Fibroblast of the aortic adventitia (primary cell): ENCODE measurements around the gene TEF. TPM values are rescaled to one million over a fixed set of nuclear protein-coding genes. Genes with fewer than 3 reads are reported as not detected.

ENCODE experiments used
- DNase-seq: peaks from one replicate; pipeline ENCODE4 v3.0.0-alpha.2; 2010; ENCODE audit warnings: low read depth
- H3K4me3 ChIP-seq: 2 replicates; pipeline ENCODE4 v1.5.1; 2011; ENCODE audit warnings: low read depth, mild to moderate bottlenecking, control low read depth, low read length, moderate library complexity
- total RNA-seq: library from RNA; depleted of rRNA; stranded (reverse); fragments of >200 nt; gene quantifications from 2 replicates; pipeline ENCODE4 v1.2.3, GENCODE V29; 2012; ENCODE audit warnings: low replicate concordance
- TF ChIP-seq, protein P1 (sequence below): IDR thresholded peaks from 2 replicates; pipeline ENCODE4 v1.5.1; 2011; ENCODE audit warnings: mild to moderate bottlenecking, low read length, control low read depth, inconsistent platforms; ENCODE audit not compliant: insufficient read depth

TEF gene
- total RNA-seq, 1 donor = 17.4 TPM

DNA sequence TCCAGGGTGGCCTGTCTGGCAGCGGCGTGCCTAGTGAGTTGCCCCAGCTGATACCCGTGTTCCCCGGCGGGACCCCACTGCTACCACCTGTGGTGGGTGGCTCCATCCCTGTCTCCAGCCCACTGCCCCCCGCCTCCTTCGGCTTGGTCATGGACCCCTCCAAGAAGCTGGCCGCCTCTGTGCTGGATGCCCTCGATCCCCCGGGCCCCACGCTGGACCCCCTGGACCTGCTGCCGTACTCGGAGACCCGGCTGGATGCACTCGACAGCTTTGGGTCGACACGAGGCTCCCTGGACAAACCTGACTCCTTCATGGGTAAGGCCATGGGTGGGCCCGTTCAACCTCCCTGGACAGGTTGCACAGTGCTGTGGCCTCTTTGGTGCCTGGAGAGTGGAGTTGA is 41.9 kb upstream of the TEF start:
- H3K4me3 ChIP-seq = no peak overlapping the region
- DNase-seq = no peak
- TF ChIP-seq, protein P1, sequence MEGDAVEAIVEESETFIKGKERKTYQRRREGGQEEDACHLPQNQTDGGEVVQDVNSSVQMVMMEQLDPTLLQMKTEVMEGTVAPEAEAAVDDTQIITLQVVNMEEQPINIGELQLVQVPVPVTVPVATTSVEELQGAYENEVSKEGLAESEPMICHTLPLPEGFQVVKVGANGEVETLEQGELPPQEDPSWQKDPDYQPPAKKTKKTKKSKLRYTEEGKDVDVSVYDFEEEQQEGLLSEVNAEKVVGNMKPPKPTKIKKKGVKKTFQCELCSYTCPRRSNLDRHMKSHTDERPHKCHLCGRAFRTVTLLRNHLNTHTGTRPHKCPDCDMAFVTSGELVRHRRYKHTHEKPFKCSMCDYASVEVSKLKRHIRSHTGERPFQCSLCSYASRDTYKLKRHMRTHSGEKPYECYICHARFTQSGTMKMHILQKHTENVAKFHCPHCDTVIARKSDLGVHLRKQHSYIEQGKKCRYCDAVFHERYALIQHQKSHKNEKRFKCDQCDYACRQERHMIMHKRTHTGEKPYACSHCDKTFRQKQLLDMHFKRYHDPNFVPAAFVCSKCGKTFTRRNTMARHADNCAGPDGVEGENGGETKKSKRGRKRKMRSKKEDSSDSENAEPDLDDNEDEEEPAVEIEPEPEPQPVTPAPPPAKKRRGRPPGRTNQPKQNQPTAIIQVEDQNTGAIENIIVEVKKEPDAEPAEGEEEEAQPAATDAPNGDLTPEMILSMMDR = no peak

GRCh38 chr22:41340357-41340756 is 41.4 kb upstream of the TEF start:
- TF ChIP-seq, protein P1 = no peak
- no peak for DNase-seq
- H3K4me3 ChIP-seq = no peak overlapping the region

DNA sequence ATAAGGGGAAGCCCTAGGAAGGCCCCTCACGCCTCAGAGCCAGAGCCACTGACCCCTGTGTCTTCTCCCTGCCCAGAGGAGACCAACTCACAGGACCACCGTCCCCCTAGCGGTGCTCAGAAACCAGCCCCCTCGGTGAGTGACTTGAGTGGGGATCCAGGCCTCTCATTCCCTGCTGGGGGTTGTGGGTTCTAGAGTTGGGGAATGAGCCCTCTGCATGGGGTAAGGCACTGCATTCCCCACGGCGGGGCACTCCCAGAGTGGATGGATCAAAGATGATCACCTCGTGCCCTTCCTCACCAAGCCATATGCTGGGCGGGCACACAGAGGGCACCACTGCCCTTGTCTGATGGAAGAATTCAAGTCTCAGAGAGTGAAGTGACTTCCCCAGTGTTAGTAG is 40.7 kb upstream of the TEF start:
- TF ChIP-seq, protein P1 = no peak
- no peak overlapping the region for H3K4me3 ChIP-seq

GRCh38 chr22:41341990-41342389 is 39.8 kb upstream of the TEF start:
- TF ChIP-seq, protein P1 = no peak
- H3K4me3 ChIP-seq = no peak overlapping the region
- no peak for DNase-seq

More for the DNA sequence above, 40.7 kb upstream of the TEF start:
- DNase-seq = no peak

DNA sequence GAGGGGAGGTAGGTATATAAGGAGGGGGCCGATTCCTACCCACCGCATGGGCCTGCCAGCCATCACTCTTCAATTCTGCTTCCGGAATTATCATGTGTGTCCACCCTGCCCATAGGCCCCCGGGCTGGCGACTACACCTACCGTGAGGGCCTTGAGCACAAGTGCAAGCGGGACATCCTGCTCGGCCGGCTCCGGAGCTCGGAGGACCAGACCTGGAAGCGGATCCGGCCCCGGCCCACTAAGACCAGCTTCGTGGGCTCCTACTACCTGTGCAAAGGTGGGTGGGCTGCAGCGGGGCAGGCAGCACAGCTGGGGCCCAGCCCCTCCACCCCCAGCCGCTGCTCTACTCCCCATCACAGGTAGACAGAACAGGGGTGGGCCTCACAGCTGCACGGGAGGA is 38.4 kb upstream of the TEF start:
- H3K4me3 ChIP-seq = no peak overlapping the region

DNA sequence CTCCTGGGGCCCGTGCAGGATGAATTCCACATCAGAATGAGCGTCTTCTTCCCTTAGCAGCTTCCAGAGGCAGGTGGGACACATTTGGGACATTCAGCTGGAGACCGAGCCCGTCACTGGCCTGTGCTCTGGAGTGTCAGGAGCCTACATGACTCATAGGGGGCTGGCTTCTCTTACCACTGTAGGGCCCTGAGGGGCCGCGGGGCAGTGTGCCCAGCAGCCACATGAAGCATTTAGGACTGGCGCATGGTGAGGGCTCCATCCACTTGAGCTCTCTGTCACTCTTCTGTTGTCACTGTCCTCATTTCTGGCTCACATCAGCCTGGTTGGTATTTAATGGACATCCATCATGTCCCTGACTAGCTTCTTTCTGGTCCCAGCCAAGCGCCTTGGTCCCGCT is 38.0 kb upstream of the TEF start:
- DNase-seq = no peak
- TF ChIP-seq, protein P1 = no peak
- no peak overlapping the region for H3K4me3 ChIP-seq

More for the DNA sequence above, 38.4 kb upstream of the TEF start:
- DNase-seq = no peak
- TF ChIP-seq, protein P1 = no peak

GRCh38 chr22:41344189-41344788 is 37.5 kb upstream of the TEF start:
- TF ChIP-seq, protein P1 = no peak
- H3K4me3 ChIP-seq = no peak overlapping the region
- DNase-seq = no peak
